CD4-positive, alpha-beta T cell treated with Interleukin-4 for 4 hours (primary cell): ENCODE data around the gene PRDM15.

Experiments used
- DNase-seq: peaks from one replicate; pipeline ENCODE4 v3.0.0-alpha.2; 2020

PRDM15 gene

DNA sequence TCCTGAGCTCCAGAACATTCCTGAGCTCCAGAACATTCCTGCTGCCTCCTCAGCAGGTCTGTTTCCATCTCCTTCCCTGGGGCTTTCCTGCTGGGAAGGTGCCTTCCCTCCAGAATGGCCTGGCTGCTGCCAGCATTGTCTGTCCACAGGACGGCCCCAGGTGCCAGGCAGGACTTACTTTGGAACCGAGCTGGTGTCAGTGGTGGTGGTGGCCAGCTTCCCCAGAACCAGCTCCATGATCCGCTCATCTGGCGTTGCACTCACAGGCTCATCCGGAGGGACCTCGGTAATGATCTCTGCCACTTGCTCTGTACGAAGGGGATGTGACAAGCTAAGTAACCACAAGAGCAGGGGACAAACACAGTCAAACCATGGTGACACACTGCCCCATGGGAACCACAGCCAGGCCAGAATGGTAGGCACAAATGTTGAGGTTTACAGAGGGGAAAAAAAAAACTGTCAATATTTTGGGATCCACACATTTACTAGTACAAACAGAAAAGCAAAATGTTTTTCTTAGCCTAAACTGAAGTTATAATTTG is 41.3 kb downstream of the PRDM15 start:
- DNase-seq: no peak

GRCh38 chr21:41836166-41837015 is 42.8 kb downstream of the PRDM15 start:
- no peak for DNase-seq

DNA sequence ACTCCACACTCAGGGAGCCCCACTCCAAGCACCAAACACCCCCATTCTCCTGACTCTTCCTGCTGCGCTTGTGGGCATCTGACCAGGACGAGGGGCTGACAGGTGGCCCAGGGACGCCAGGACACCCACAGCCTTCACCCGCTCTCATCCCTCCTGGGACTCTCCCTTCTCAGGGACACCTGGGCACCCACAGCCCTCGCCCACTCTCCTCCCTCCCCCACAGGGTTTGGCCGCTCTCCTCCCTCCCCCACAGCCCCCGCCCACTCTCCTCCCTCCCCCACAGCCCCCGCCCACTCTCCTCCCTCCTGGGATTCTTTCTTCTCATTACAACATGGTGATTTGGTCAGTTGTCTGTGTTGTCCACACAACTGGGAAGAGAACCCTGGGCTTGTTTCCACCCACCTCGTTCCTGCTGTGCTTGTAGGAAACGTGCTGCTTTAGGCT is 43.4 kb downstream of the PRDM15 start:
- DNase-seq: no peak

DNA sequence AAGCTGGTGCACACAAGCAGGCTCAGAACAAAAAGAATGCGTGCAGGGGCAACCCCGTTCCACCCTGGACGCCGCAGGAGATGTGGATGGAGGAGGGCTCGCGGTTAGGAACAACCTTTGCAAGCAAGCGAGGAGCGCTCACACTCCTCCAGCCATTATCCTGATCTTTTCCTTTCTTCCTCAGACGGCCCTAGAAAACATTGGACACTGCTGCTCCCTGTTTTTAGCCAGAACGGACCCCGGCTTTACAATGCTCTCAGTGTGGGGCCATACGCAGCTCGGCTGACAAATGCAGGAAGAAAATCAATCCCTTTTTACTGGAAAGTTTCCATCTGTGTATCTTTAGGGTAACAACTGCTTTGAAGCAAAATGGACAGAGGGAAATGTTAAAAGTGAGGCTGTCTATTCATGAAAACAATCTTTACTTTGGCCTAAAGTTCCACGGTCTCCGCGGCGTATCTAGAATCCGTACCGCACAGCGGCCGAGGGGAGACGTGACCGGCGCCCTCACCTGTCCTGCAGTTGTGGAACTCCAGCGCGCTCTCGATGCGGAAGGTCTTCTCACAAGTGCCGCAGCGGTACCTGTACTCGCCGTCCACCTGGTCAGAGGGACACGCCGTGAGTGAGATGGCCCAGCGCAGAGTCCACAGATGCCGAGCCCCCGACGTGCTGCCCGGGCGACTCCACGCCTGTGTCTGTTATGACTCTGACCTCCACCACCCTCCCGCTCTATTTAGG is 44.0 kb downstream of the PRDM15 start:
- no peak for DNase-seq

DNA sequence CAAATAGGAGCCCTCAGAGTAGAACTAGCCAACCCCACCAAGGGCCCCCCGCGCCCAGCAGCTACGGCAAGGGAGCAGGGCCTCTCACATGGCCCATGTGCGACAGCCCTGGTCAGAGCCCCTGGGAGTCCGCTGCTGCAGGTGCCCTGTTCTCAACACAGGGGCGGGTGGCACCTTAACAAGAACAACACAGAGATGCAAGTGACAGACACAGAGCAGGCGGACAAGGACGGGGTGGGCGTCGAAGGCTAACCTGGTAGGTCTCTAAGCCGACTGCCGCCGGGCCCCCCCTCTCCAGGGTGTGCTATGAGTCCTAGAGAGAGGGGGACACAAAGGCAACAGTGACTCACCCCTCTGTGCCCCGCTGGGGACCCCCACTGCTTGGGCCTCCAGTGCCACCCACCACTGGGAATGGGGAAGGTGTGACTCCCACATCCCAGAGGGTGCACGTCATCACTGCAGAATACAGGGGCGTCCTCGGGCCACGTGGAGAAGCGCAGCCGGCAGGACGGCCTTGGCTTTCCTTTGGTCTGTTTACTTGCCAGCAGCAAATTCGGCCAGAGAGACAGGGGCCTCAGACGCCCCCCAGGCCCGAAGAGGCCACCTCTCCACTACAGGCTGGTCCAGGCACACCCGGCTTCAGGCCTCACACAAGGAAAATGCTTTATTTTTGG is 44.8 kb downstream of the PRDM15 start:
- DNase-seq: no peak

GRCh38 chr21:41833497-41834115 is 45.5 kb downstream of the PRDM15 start:
- DNase-seq: no peak

- DNase-seq: no peak
Observed at GRCh38 chr21:41832596-41833496, 46.3 kb downstream of the PRDM15 start.

- DNase-seq: no peak
Observed at GRCh38 chr21:41831866-41832595, 47.1 kb downstream of the PRDM15 start.

DNA sequence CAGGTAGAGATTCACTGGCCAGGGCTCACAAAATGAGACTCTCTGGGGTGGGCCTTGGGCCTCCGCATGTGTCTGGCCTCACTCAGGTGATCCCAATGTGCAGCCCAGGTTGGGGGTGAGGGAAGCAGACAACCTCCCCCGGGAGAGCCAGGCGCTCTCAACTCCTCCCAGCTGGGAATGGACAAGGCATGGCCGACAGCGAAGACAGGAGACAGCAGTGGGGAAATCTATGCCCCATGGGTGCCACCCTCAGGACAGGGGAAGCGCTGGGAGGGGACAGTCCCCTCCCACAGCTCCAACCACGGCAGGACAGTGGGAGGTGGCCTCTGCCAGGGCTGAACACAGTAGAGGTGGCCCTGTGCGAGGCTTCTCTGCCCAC is 47.7 kb downstream of the PRDM15 start:
- DNase-seq: no peak

GRCh38 chr21:41830764-41831452 is 48.2 kb downstream of the PRDM15 start:
- DNase-seq: no peak

DNA sequence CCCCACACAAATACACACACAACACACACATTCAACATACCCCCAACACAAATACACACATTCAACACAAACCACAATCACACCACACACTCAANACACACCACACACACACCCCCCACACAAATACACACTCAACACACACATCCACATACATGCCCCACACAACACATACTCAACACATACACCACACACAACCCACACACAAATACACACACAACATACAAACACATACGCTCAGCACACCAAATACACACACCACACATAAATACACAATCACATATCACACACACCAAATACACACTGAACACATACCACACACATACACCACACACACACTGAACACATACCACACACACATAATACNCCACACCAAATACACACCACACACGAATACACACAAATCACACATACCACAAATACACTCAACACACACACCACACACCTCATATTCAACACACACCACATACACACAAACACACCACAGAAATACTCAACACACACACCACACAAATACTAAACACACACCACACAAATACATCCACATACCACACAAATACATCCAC is 48.9 kb downstream of the PRDM15 start:
- DNase-seq: no peak

- DNase-seq: no peak
Observed at GRCh38 chr21:41828884-41829360, 50.2 kb downstream of the PRDM15 start.

- DNase-seq: no peak
Observed at GRCh38 chr21:41827951-41828883, 50.9 kb downstream of the PRDM15 start.

GRCh38 chr21:41825881-41826280 is 53.3 kb downstream of the PRDM15 start:
- DNase-seq: no peak

DNA sequence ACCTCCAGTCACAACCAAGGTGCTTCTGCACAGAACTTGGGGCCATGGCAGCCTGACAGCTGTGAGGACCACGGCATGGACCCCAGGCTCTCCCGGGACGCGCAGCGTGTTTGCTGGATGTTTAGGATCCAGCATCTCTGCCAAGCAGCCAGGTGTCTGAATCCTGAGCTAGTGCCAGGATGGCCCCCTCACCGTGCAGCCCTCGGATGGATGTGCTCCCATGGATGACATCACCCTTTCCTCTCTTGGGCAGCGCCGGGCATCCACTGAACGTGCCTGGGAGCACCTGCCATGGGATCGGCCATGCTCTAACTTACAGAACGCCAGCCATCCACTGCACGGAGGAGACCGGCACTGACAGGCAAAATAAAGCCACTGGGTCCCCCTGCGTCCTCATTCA is 53.9 kb downstream of the PRDM15 start:
- no peak for DNase-seq

- no peak for DNase-seq
Observed at GRCh38 chr21:41824466-41825207, 54.5 kb downstream of the PRDM15 start.

- DNase-seq: no peak
Observed at GRCh38 chr21:41823906-41824305, 55.2 kb downstream of the PRDM15 start.

GRCh38 chr21:41823166-41823565 is 56.0 kb downstream of the PRDM15 start:
- no peak for DNase-seq
